Measurements from ENCODE around the gene MARVELD3.
"Not testable (repeated sequence)": the region's sequence is repeated elsewhere in the genome, so short reads cannot be mapped to it uniquely, and the experiment has no call there.

The MARVELD3 gene

GRCh38 chr16:71681360-71681759 lies 55.4 kb downstream of the MARVELD3 start:
- H3K36me3 ChIP-seq (ENCODE audit: control insufficient read depth, low read length), result peaks cover under 1% of the 10 kb centered on the region; the same call in 1 of the 2 replicates
- TF ChIP-seq EZH2phosphoT487 (IDR thresholded peaks at IDR 0.05; ENCODE audit: borderline replicate concordance, low read length) (no peak), CTCF (IDR thresholded peaks at IDR 0.05; ENCODE audit: low read depth, low read length, poor library complexity, severe bottlenecking) (no peak)
- no peak overlapping the region for H3K4me2 ChIP-seq (ENCODE audit: low read length)
- no peaks in the 10 kb centered on the region for H4K20me1 ChIP-seq (ENCODE audit: control insufficient read depth, insufficient read depth, low read depth, low read length)
- no peaks in the 10 kb centered on the region for H3K9me3 ChIP-seq (ENCODE audit: control insufficient read depth, insufficient read depth, low read length)
- H3K4me3 ChIP-seq (ENCODE audit: low read length), result no peak overlapping the region
- H3K27me3 ChIP-seq (ENCODE audit: control insufficient read depth, low read length), result no peaks in the 10 kb centered on the region
- no peak overlapping the region for H3K27ac ChIP-seq (ENCODE audit: low read depth, low read length)
- H3K79me2 ChIP-seq (ENCODE audit: control insufficient read depth, low read length), result no peaks in the 10 kb centered on the region
- H3F3A ChIP-seq (ENCODE audit: control insufficient read depth, insufficient read depth), result no peaks in the 10 kb centered on the region
- H3K9me2 ChIP-seq (replicated peaks; ENCODE audit: control insufficient read depth, low read length), result no peaks in the 10 kb centered on the region
- no peaks in the 10 kb centered on the region for H3K4me1 ChIP-seq (ENCODE audit: control insufficient read depth, low read length)

- not testable (repeated sequence) for H4K20me1 ChIP-seq (ENCODE audit: control insufficient read depth, insufficient read depth, low read depth, low read length); H3K27me3 ChIP-seq (ENCODE audit: control insufficient read depth, low read length); H3K36me3 ChIP-seq (ENCODE audit: control insufficient read depth, low read length); H3K79me2 ChIP-seq (ENCODE audit: control insufficient read depth, low read length); H3K9me3 ChIP-seq (ENCODE audit: control insufficient read depth, insufficient read depth, low read length); H3K27ac ChIP-seq (ENCODE audit: low read depth, low read length); H3K4me1 ChIP-seq (ENCODE audit: control insufficient read depth, low read length); H3K4me2 ChIP-seq (ENCODE audit: low read length); H3F3A ChIP-seq (ENCODE audit: control insufficient read depth, insufficient read depth); H3K4me3 ChIP-seq (ENCODE audit: low read length); H3K9me2 ChIP-seq (replicated peaks; ENCODE audit: control insufficient read depth, low read length)
Observed at GRCh38 chr16:71684280-71684679, 58.3 kb downstream of the MARVELD3 start.

Measured in DOHH2 (cell line).